ENCODE measurements around the gene UMPS. TPM values are rescaled to one million over a fixed set of nuclear protein-coding genes. Genes with fewer than 3 reads are reported as not detected.
"Not testable (repeated sequence)": the region's sequence is repeated elsewhere in the genome, so short reads cannot be mapped to it uniquely, and the experiment has no call there.

The UMPS gene
- total RNA-seq, 2 experiments from 2014 or later = 88.6 to 94.0 TPM

GRCh38 chr3:124699051-124699450, 31.2 kb upstream of the UMPS start:
- no peak overlapping the region for H3K27ac Mint-ChIP-seq
- H3K4me1 Mint-ChIP-seq = no peaks in the 10 kb centered on the region
- no peaks in the 10 kb centered on the region for H3K9me3 Mint-ChIP-seq
- no peak for DNase-seq
- no peaks in the 10 kb centered on the region for H3K36me3 Mint-ChIP-seq
- H3K27me3 Mint-ChIP-seq = peaks cover 15% of the 10 kb centered on the region
- H3K4me3 Mint-ChIP-seq = no peak overlapping the region

DNA sequence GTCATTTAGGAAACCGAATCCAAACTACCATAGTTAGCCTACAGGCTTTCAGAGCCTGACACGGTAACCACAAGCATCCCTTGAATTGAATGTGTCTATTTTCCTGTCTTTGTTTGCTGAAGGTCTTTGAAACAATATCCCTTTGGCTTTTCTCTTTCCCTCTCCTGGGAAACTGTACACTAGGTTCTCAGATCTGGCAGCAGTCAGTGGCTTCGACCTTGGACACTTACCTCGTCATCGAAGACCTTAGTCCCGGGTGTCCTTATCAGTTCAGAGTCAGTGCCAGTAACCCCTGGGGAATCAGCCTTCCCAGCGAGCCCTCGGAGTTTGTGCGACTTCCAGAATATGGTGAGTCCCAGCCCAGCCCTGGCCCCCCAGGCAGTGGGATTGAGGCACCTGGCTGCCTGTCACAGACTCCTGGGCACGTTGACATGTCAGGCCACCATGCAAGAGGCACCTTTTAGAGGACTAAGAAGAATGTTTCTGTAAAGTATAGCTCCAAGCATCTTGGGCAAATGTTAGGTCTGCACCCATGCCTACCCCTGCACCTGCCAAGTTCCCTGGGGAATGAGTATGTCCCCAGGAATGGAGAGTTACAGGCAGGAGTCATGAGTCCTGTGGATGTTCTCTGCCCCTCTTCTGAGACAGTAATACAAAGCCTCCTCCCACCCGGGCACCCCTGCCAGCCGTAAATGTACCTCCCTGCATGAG, 30.4 kb upstream of the UMPS start:
- no peak for DNase-seq
- Mint-ChIP-seq H3K27me3 (peaks cover 12% of the 10 kb centered on the region), H3K4me3 (no peak overlapping the region), H3K36me3 (no peaks in the 10 kb centered on the region), H3K9me3 (no peaks in the 10 kb centered on the region), H3K4me1 (no peaks in the 10 kb centered on the region), H3K27ac (no peak overlapping the region)

GRCh38 chr3:124700880-124701684, 29.2 kb upstream of the UMPS start:
- Mint-ChIP-seq H3K27ac (no peak overlapping the region), H3K4me3 (no peak overlapping the region)

DNA sequence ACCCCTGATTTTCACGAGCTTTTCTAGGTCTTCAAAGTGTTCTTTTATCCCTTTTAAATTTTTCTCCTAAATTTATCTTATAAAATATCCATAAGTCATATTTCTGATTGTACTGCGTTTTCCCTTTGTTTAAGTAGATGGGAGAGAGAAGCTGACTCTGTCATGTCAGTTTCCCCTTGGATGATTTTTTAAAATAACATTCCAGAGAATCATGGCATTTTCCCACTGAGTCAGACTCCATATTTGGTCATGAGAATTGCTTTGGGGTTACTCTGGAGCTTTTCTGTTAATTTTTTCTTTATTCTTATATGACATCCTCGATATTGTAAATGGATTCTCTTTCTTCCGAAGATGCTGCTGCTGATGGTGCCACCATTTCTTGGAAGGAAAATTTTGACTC, 28.6 kb upstream of the UMPS start:
- no peak overlapping the region for H3K27ac Mint-ChIP-seq
- no peaks in the 10 kb centered on the region for H3K36me3 Mint-ChIP-seq
- no peak overlapping the region for H3K4me3 Mint-ChIP-seq
- H3K9me3 Mint-ChIP-seq = no peaks in the 10 kb centered on the region
- DNase-seq = no peak
- H3K27me3 Mint-ChIP-seq = peaks cover 18% of the 10 kb centered on the region
- H3K4me1 Mint-ChIP-seq = no peaks in the 10 kb centered on the region

More at GRCh38 chr3:124700880-124701684, 29.2 kb upstream of the UMPS start:
- no peaks in the 10 kb centered on the region for H3K36me3 Mint-ChIP-seq
- H3K4me1 Mint-ChIP-seq = no peaks in the 10 kb centered on the region
- no peaks in the 10 kb centered on the region for H3K9me3 Mint-ChIP-seq
- DNase-seq = no peak
- peaks cover 15% of the 10 kb centered on the region for H3K27me3 Mint-ChIP-seq

- peaks cover 25% of the 10 kb centered on the region for H3K27me3 Mint-ChIP-seq
- no peaks in the 10 kb centered on the region for H3K4me1 Mint-ChIP-seq
- no peak overlapping the region for H3K27ac Mint-ChIP-seq
- no peak for DNase-seq
- H3K4me3 Mint-ChIP-seq = no peak overlapping the region
- no peaks in the 10 kb centered on the region for H3K36me3 Mint-ChIP-seq
- H3K9me3 Mint-ChIP-seq = no peaks in the 10 kb centered on the region
These were observed 27.3 kb upstream of the UMPS start for GRCh38 chr3:124702950-124703349.

DNA sequence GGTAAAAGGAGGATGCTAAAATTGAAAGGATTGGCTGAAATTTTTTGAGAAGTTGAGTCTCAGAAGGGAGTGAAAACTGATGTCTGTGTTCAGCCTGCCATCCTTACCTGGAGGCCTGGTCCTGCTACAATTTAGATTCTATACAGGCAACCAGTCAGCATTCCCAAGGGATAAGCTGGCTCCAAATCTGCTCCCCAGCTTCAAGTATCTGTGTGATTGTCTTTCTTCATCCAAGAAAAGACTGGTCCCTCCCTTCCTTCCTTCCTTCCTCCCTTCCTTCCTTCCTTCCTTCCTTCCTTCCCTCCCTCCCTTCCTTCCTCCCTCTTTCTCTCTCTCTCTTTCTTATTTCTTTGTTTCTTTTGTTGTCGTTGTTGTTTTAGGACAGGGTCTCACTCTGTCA, 24.7 kb upstream of the UMPS start:
- no peaks in the 10 kb centered on the region for H3K9me3 Mint-ChIP-seq
- no peaks in the 10 kb centered on the region for H3K36me3 Mint-ChIP-seq
- no peaks in the 10 kb centered on the region for H3K4me1 Mint-ChIP-seq
- no peak overlapping the region for H3K4me3 Mint-ChIP-seq
- peaks cover 42% of the 10 kb centered on the region for H3K27me3 Mint-ChIP-seq
- no peak overlapping the region for H3K27ac Mint-ChIP-seq
- DNase-seq = no peak

DNA sequence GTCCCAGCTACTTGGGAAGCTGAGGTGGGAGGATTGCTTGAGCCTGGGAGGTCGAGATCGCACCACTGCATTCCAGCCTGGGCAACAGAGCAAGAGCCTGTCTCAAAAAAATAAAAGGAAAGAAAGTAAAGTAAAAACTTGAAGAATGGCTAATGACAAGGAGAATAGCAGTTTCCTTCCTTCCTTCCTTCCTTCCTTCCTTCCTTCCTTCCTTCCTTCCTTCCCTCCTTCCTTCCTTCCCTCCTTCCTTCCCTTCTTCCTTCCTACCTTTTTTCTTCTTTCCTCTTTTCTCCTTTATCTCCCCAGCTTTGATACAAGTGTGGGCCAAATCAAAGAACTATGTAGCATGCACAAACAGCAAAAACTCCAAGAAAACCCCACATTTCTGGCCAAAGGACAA, 23.0 kb upstream of the UMPS start:
- not testable (repeated sequence) for H3K9me3 Mint-ChIP-seq, H3K27ac Mint-ChIP-seq, H3K4me1 Mint-ChIP-seq, DNase-seq, H3K4me3 Mint-ChIP-seq, H3K36me3 Mint-ChIP-seq
- peaks cover 45% of the 10 kb centered on the region for H3K27me3 Mint-ChIP-seq

- H3K27ac Mint-ChIP-seq = no peak overlapping the region
- no peak overlapping the region for H3K4me3 Mint-ChIP-seq
- H3K9me3 Mint-ChIP-seq = no peaks in the 10 kb centered on the region
- H3K27me3 Mint-ChIP-seq = peaks cover 45% of the 10 kb centered on the region
- no peak for DNase-seq
- H3K4me1 Mint-ChIP-seq = no peaks in the 10 kb centered on the region
- H3K36me3 Mint-ChIP-seq = no peaks in the 10 kb centered on the region
These were observed 22.6 kb upstream of the UMPS start for GRCh38 chr3:124707656-124708062.

GRCh38 chr3:124714223-124714853, 15.9 kb upstream of the UMPS start:
- no peak for DNase-seq
- H3K4me3 Mint-ChIP-seq = no peak overlapping the region
- no peaks in the 10 kb centered on the region for H3K4me1 Mint-ChIP-seq
- no peaks in the 10 kb centered on the region for H3K36me3 Mint-ChIP-seq
- no peaks in the 10 kb centered on the region for H3K9me3 Mint-ChIP-seq
- no peak overlapping the region for H3K27ac Mint-ChIP-seq
- H3K27me3 Mint-ChIP-seq = peaks cover 32% of the 10 kb centered on the region

GRCh38 chr3:124722589-124722988, 7.7 kb upstream of the UMPS start:
- no peaks in the 10 kb centered on the region for H3K36me3 Mint-ChIP-seq
- peaks cover 56% of the 10 kb centered on the region for H3K27me3 Mint-ChIP-seq
- no peak overlapping the region for H3K4me3 Mint-ChIP-seq
- no peak overlapping the region for H3K27ac Mint-ChIP-seq
- H3K4me1 Mint-ChIP-seq = no peaks in the 10 kb centered on the region
- no peaks in the 10 kb centered on the region for H3K9me3 Mint-ChIP-seq
- no peak for DNase-seq

DNA sequence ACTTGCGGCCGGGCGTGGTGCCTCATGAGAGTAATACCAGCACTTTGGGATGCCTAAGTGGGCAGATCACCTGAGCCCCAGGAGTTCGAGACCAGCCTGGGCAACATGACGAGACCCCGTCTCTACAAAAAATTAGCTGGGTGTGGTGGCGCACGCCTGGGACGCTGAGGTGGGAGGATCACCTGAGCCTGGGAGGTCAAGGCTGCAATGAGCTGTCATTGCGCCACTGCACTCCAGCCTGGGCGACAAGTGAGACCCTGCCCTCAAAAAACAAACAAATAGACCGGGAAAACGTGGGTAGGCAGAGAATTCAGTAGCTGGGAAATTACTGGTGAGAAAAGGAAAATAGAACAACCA, 667 bp downstream of the UMPS start:
- H3K4me3 Mint-ChIP-seq = peak overlapping the region; percentile 100
- H3K27ac Mint-ChIP-seq = peak overlapping the region; percentile 100
- peak; percentile 16 for DNase-seq
- peaks cover 30% of the 10 kb centered on the region for H3K4me1 Mint-ChIP-seq
- peaks cover 15% of the 10 kb centered on the region for H3K27me3 Mint-ChIP-seq
- H3K36me3 Mint-ChIP-seq = peaks cover 24% of the 10 kb centered on the region
- no peaks in the 10 kb centered on the region for H3K9me3 Mint-ChIP-seq

DNA sequence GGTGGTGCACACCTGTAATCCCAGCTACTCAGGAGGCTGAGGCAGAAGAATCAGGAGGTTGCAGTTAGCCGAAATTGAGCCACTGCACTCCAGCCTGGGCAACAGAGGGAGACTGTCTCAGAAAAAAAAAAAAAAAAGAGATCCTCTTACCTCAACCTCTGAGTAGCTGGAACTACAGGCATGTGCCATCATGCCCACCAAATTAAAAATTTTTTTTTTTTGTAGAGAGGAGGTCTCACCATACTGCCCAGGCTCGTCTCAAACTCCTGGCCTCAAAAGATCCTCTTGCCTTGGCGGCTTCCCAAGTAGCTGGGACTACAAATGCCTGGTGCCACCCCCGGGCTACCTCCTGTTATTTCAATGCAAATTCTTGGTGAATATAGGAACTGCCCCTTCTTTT, 1.5 kb downstream of the UMPS start:
- H3K27ac Mint-ChIP-seq = no peak overlapping the region
- DNase-seq = no peak
- H3K9me3 Mint-ChIP-seq = no peaks in the 10 kb centered on the region
- H3K36me3 Mint-ChIP-seq = peaks cover 24% of the 10 kb centered on the region
- peaks cover 30% of the 10 kb centered on the region for H3K4me1 Mint-ChIP-seq
- H3K27me3 Mint-ChIP-seq = peaks cover 8% of the 10 kb centered on the region
- H3K4me3 Mint-ChIP-seq = peak overlapping the region; percentile 100

GRCh38 chr3:124741027-124741426, 10.8 kb downstream of the UMPS start:
- DNase-seq = no peak
- H3K4me1 Mint-ChIP-seq = peaks cover 13% of the 10 kb centered on the region
- H3K36me3 Mint-ChIP-seq = peaks cover 24% of the 10 kb centered on the region
- H3K27me3 Mint-ChIP-seq = no peaks in the 10 kb centered on the region
- H3K9me3 Mint-ChIP-seq = no peaks in the 10 kb centered on the region
- H3K4me3 Mint-ChIP-seq = no peak overlapping the region
- no peak overlapping the region for H3K27ac Mint-ChIP-seq

DNA sequence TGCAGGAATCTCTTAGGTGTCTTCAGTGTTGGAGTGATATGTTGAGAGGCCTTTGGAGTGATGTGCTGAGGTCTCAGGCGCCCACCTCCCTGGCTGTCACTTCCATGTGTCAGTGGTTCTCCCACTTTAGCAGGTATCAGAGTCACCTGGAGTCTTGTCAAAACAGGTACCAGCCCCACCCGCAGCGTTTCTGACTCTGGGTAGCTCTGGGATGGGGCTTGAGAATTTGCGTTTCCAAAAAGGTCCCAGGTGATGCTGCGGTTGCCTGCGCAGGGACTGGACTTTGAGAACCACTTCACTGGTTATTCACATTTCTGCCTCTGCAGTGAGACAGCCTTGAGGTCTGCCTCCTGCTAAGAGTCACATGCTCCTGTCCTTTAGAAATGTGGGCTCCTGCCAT, 15.5 kb downstream of the UMPS start:
- DNase-seq = no peak
- Mint-ChIP-seq H3K36me3 (peaks cover 10% of the 10 kb centered on the region), H3K27ac (no peak overlapping the region), H3K4me1 (peaks cover 2% of the 10 kb centered on the region), H3K9me3 (no peaks in the 10 kb centered on the region), H3K4me3 (no peak overlapping the region), H3K27me3 (no peaks in the 10 kb centered on the region)

DNA sequence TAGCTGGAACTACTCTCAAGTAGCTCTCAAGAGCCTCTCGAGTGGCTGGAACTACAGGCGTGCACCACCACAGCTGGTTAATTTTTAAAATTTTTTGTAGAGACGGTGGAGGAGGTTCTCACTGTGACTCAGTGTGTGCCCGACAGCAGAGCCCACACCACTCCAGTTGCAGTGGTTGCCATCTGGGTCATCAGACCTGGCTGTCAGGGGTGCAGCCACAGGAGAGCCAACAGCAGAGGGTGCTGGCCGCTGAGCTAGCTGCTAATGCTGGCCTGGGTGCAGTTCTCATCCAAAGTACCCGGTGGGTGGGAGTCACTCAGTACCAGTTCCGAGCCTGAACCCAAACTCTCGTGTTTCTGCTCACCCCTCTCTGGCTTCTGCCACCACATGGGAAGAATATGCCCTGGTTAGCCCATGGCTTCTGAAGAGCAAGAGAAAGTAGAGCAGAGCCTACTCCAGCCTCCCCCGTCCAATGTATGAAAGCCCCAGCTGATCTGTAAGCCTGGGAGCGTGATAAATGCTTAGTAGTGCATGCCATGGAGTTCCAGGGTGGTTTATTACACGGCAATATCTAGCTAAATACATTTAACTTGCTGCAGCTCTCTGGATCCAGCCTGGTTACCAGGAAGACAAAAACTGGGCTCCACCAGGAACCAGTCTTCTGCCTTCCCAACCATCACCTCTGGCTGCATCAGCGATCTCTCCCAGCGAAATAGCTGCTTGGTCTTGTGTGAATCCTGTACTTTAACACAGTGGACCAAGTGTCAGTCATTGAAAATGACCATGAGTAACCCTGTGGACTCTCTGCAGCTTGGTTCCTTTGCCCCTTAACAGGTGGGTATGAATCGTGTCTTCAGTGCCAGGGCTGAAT, 17.1 kb downstream of the UMPS start:
- Mint-ChIP-seq H3K36me3 (peaks cover 6% of the 10 kb centered on the region), H3K27ac (no peak overlapping the region)

More for the DNA sequence above, 17.1 kb downstream of the UMPS start:
- Mint-ChIP-seq H3K27me3 (no peaks in the 10 kb centered on the region), H3K4me1 (peaks cover 2% of the 10 kb centered on the region), H3K9me3 (no peaks in the 10 kb centered on the region), H3K4me3 (no peak overlapping the region)
- DNase-seq = no peak
